Hematopoietic multipotent progenitor cell treated with erythropoietin and hydrocortisone succinate and interleukin-3 and kit ligand, for 8 days (in vitro differentiated cells): ENCODE results near the gene CFAP119.

Source experiments
- DNase-seq: peaks from one replicate; pipeline ENCODE4 v3.0.0-alpha.2; 2015

The CFAP119 gene

GRCh38 chr16:30760577-30761426, 1.1 kb downstream of the CFAP119 start:
- no peak for DNase-seq

DNA sequence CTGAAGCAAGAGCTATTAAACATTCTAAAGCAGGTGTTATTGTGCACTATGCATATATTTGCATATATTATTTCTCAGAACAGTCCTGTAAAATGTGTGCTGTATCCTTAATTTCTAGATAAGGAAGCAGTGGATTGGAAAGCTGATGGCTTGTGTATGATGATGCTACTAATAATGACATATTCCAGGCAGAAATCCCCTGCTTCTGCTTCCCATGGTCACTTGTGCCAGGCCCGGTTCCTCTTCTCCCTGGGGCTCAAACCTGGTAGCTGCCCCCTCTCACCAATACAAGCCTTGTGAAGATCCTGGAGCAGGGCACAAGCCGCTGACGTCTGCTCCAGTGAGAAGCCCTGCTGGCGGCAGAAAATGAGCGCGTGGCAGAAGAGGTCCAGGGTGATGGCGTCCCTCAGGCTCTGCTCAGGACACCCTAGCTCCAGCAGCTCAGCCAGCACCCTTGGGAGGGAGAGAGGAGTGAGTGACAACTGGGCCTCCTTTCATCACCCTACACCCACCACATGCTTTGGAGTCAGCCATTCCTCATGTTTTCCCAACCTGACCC, 1.8 kb downstream of the CFAP119 start:
- no peak for DNase-seq

GRCh38 chr16:30758988-30759491, 2.8 kb downstream of the CFAP119 start:
- DNase-seq: no peak

DNA sequence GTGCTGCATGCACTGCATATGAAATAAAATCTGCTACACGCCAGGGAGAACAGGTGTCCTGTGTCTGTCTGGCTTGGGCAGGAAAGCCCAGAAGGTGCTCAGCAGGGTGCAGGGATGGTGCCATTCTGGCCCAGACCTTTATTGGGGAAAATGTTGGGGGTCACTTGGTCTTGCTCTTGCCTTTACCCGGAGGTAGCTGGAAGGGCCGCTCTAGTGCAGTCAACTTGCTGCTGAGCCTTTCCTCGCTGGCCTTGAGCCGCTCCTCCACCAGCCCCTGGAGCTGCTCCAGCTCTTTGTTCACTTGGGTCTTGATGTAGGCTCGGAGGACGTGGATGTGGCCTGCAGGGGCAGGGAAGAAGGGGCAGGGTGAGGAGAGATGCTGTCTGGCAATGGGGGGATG, 4.5 kb downstream of the CFAP119 start:
- DNase-seq: no peak

GRCh38 chr16:30756781-30757100, 5.1 kb downstream of the CFAP119 start:
- no peak for DNase-seq

GRCh38 chr16:30755955-30756780, 5.7 kb downstream of the CFAP119 start:
- DNase-seq: no peak

DNA sequence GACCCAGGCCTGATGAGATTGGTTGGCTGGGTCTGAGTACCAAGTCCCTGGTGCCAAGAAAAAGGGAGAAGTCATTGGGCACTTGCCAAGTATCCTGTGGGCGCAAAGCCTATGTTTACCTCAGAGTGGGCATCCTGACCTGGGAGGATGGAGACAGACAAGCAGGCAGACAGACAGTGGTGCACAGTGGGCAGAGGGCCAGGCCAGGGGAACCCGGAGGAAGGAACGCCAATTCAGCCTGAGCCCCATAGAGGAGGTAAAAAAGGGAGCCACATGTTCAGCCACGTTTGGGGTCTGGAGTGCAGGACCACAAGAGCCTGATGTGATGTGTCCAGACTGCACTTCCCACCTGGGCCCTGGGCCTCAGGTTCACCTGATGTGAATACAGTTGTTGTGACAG, 8.3 kb downstream of the CFAP119 start:
- DNase-seq: no peak

- DNase-seq: no peak
Measured at GRCh38 chr16:30750876-30751465, 10.9 kb downstream of the CFAP119 start.

DNA sequence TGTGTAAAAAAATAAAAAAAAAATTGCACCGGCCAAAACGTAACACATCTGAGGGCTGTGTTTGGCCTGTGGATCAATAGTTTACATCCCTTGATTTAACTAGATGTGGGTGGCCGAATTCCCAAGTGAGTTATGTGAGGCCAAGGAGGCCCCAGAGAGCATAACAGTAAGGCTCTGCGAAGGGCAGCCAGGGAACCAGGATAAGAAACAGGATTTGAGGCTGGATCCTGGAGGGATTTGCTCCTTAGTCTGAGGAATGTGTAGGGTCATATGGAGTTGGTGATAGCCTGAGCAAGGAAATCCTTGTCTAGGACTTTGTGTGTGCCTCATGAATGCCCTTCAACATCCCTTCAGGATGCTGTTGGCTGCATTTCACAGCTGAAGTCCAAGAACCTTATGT, 11.7 kb downstream of the CFAP119 start:
- DNase-seq: no peak

- DNase-seq: peak; percentile 33
Measured at GRCh38 chr16:30748634-30749445, 13.0 kb downstream of the CFAP119 start.

GRCh38 chr16:30747799-30748633, 13.8 kb downstream of the CFAP119 start, which contains the start of gene PHKG2:
PHKG2 (plus strand) TSS chr16:30748425; CDS start chr16:30748821, 396 bp downstream.
- DNase-seq: peak; percentile 99

DNA sequence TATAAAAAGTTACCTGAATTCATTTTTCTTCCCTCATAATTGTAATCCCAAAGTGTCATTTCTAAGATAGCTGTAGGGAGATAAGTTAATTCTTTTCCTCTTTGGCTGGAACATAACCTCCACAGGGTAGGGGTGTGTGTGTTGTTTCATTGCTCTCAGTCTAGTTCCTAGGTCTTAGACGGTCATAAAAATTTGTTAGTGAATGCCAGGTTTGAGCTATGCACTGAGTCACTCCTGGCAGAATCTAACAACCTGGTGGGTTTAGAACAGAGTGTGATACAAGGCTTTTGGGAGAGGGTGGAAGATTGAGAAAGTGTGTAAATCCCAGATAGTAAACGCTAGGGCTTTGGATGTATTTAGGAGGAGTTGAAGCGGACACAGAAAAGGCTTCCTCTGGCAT, 14.5 kb downstream of the CFAP119 start:
- peak; percentile 16 for DNase-seq

DNA sequence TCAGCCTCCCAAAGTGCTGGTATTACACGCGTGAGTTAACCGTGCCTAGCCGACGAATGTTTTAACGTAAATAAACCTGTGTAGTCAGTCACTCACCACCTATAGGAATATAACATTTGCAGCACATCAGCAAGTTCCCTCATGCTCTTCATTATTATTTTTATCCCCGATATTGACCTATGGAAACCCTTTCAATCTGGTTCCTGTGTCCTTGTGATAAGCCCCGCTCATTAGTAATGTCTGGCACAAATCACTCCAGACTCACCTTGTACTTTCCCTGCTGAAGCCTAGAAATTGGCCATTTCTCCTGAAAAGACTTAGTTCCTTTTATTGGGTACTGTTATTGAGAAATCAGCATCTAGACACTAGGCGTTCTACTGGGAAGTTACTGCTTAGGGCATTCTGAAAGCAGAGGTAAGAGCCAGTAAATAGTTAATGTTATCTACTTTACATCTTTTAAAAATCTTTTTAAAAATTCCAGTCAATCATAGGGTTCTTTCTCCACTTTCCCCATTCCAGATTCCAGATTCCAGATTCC, 15.2 kb downstream of the CFAP119 start:
- DNase-seq: no peak

DNA sequence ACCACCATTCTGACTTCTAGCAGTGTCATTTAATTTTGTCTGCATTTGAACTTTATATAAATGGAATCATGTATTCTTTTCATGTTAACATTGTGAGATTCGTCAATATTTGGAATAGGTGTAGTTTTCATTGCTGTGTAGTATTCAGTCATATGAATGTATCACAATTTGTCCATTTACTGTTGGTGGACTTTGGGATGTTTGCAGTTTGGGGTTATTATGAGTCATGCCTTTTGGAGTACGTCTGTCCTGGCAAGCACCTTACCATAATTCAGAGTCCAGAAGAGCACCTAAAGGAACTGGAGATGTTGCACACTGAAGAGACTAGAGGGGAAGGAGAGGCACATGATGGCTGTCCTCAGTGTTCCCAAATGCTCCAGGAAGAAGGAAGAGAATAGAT, 16.8 kb downstream of the CFAP119 start:
- no peak for DNase-seq

- no peak for DNase-seq
Measured at GRCh38 chr16:30744183-30744582, 17.7 kb downstream of the CFAP119 start.

GRCh38 chr16:30743716-30744115, 18.1 kb downstream of the CFAP119 start:
- no peak for DNase-seq

DNA sequence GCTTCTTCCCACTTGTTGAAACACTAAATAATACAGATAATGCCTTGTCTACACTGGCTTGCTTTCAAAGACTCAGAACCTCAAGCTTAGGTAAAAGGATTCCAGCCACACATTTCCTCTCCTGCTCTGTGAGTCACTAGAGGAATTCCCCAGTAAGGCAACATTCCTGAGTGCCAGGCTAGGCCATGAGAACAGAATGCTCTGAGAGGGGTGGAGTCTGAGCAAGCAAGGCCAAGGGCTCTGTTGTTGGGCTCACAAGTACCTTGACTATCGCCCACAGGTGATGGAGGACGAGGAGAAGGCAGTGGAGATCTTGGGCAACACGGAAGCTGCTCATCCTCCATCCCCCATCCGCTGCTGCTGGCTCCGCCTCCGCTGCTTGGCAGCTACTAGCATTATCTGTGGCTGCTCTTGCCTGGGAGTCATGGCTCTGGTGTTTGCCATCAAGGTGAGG, 20.4 kb downstream of the CFAP119 start:
- DNase-seq: no peak

DNA sequence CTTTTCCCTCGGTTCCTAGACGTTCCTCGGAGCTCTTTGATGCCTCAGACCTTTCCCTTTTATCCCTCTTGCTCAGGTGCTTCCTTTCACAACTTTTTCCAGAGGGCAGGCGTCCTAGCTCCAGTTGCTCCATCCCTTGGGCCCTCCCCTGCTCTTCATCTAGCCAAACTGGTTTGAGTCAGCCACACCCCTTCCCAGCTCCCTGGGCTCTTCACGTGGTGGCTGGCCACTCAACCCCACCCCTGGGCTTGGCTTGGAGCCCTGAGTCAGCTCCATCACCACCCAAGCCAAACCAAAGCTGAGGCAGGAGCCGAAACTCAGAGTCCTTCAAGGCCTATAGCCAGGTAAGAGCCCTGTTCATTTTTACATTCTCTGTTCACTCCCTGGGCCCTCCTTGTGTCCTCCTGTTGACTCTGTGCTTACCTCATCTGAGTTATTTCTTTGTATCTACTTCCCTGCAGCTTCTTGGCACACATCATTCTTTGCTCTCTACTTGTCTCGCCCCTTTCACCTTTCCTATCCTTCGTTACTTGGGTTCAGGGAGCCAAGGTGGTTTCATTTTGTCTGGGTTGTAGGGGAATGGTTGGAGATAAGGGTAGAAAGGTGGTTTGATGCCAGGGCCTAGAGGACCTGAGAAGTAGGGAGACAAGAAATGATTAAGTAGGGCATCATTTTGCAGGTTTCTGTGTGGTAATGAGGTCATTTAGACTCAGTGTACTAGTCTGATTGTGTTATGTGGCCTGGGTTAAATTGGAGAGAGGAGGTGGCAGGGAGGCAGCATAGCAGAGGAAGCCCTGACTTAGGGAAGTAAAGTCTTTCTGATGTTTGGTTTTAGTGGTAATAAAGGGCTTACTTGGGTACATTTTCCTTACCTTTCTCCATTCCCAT, 21.3 kb downstream of the CFAP119 start:
- DNase-seq: peak; percentile 86

DNA sequence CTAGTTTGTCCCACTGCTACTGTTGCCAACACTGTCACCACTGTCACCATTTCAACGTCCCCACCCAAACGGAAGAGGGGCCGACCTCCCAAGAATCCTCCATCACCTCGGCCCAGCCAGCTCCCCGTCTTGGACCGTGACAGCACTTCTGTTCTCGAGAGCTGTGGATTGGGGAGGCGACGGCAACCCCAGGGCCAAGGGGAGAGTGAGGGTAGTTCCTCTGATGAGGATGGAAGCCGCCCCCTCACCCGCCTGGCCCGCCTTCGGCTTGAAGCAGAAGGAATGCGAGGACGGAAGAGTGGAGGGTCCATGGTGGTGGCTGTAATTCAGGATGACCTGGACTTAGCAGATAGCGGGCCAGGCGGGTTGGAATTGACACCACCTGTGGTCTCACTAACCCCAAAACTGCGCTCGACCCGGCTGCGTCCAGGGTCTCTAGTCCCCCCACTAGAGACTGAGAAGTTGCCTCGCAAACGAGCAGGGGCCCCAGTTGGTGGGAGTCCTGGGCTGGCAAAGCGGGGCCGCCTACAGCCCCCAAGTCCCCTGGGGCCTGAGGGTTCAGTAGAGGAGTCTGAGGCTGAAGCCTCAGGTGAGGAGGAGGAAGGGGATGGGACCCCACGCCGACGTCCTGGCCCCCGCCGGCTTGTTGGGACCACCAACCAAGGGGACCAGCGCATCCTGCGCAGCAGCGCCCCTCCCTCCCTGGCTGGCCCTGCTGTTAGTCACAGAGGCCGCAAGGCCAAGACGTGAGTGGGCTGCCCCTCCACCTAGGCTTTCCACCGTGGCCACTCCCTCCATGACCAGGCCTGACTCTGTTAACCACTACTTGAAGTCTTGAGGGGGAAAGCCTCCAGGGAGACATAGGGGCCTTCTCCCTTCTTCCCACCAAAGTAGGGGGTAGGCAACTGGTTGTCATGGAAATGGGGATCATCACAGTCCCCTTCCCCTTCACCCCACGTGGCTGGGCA, 22.6 kb downstream of the CFAP119 start:
- no peak for DNase-seq
